GM12878 (cell line): ENCODE measurements around the gene SLC6A7. TPM values are rescaled to one million over a fixed set of nuclear protein-coding genes. Genes with fewer than 3 reads are reported as not detected.

Experiments used
- ATAC-seq: fragments of 200-7000 bp; cut with Tn5 transposase; 3 replicates; pipeline ENCODE4 v1.9.1; 2020; ENCODE audit warnings: mild to moderate bottlenecking, moderate library complexity
- BruUV-seq: library from RNA; stranded (reverse); fragments of 400-500 nt; replicated peaks from 2 replicates; lab custom pipeline; 2021; lab: Mats Ljungman, UMichigan
- CTCF ChIA-PET: fragments of 300-600 bp; sonication (Branson Sonifier 250); formaldehyde crosslinking; extraction: SDS; loops from one replicate; lab custom pipeline; 2021; ENCODE audit warnings: inconsistent platforms; lab: Yijun Ruan, JAX
- POLR2A ChIA-PET: fragments of 350-600 bp; formaldehyde crosslinking; extraction: SDS; loops from one replicate; lab custom pipeline; 2021; ENCODE audit warnings: inconsistent platforms; lab: Charles Lee
- RAD21 ChIA-PET: fragments of 300-600 bp; sonication (Branson Sonifier 250); formaldehyde crosslinking; loops from one replicate; lab custom pipeline; 2023; ENCODE audit warnings: antibody characterized with exemption; ENCODE audit not compliant: unreplicated experiment; lab: Charles Lee
- SMC1A ChIA-PET: fragments of 300-600 bp; sonication (Branson Sonifier 250); formaldehyde crosslinking; loops from one replicate; lab custom pipeline; 2023; ENCODE audit not compliant: unreplicated experiment, uncharacterized antibody; lab: Charles Lee
- DNase-seq: peaks from one replicate; pipeline ENCODE4 v3.0.0-alpha.2; 2011; ENCODE audit warnings: low read depth, low spot score
- FAIRE-seq: peaks from 3 replicates; lab custom pipeline; 2011; peaks lifted over from hg19 to GRCh38; lab: Jason Lieb, UNC
- H2AFZ ChIP-seq: 2 replicates; pipeline ENCODE4 v1.6.0; 2011; ENCODE audit warnings: low read depth, low read length, control low read depth; ENCODE audit not compliant: control insufficient read depth
- H3K27ac ChIP-seq: 2 replicates; pipeline ENCODE4 v1.5.1; 2011; ENCODE audit warnings: control low read depth; ENCODE audit not compliant: control insufficient read depth, insufficient read depth
- H3K27me3 ChIP-seq, 2 experiments: replicated peaks in 1 of 2; 2 replicates each; pipeline versions ENCODE4 v1.6.0 to v1.6.1; 2011; ENCODE audit warnings: low read length in 1 of 2; ENCODE audit not compliant: control insufficient read depth in 2 of 2, insufficient read depth in 2 of 2
- H3K36me3 ChIP-seq, 2 experiments: 2 replicates each; pipeline ENCODE4 v1.5.1; 2011; ENCODE audit warnings: low read length in 1 of 2; ENCODE audit not compliant: control insufficient read depth in 2 of 2, insufficient read depth in 2 of 2
- H3K4me1 ChIP-seq: 2 replicates; pipeline ENCODE4 v1.6.1; 2011; ENCODE audit warnings: mild to moderate bottlenecking, low read length, moderate library complexity, mixed read lengths; ENCODE audit not compliant: control insufficient read depth, insufficient read depth
- H3K4me2 ChIP-seq: 2 replicates; pipeline ENCODE4 v1.6.0; 2011; ENCODE audit warnings: control low read depth; ENCODE audit not compliant: control insufficient read depth, insufficient read depth
- H3K4me3 ChIP-seq: fragments of 200-600 bp; sonication (generic); 2 replicates; pipeline ENCODE4 v1.5.1; 2016
- H3K79me2 ChIP-seq: 2 replicates; pipeline ENCODE4 v1.6.0; 2011; ENCODE audit warnings: low read length; ENCODE audit not compliant: control insufficient read depth, insufficient read depth
- H3K9ac ChIP-seq: 2 replicates; pipeline ENCODE4 v1.8.0; 2011; ENCODE audit warnings: low read length, control low read depth, mixed read lengths; ENCODE audit not compliant: control insufficient read depth, insufficient read depth
- H3K9me3 ChIP-seq: replicated peaks from 3 replicates; pipeline ENCODE4 v1.5.1; 2011; ENCODE audit warnings: mild to moderate bottlenecking, low read length; ENCODE audit not compliant: control insufficient read depth, insufficient read depth
- H4K20me1 ChIP-seq: 2 replicates; pipeline ENCODE4 v1.6.0; 2011; ENCODE audit not compliant: control insufficient read depth, insufficient read depth
- EZH2 ChIP-seq: IDR thresholded peaks from 2 replicates; pipeline ENCODE4 v1.6.1; 2012; ENCODE audit warnings: low read depth, mild to moderate bottlenecking, control low read depth, inconsistent platforms, low read length, borderline replicate concordance; ENCODE audit not compliant: control insufficient read depth
- SIN3A ChIP-seq: IDR thresholded peaks from 2 replicates; pipeline ENCODE4 v1.6.1; 2012; ENCODE audit warnings: low read depth, low read length, improper control_type of control experiment
- WGBS: methylation state at CpG from one replicate; pipeline ENCODE4 v1.1.6; 2016; ENCODE audit warnings: low lambda C conversion rate; ENCODE audit not compliant: insufficient replicate concordance, insufficient coverage; ENCODE audit errors: missing lambda C conversion rate; 5-methylcytosine and 5-hydroxymethylcytosine counted together
- in situ Hi-C: fragments of 300-500 bp; cut with MboI; formaldehyde crosslinking; loops from 9 replicates; pipeline ENCODE4 v1.14.3; 2018; ENCODE audit warnings: mixed read lengths
- intact Hi-C: fragments of 100-400 bp; cut with micrococcal nuclease; formaldehyde crosslinking; loops from one replicate; pipeline ENCODE4 v1.14.2; 2022; ENCODE audit not compliant: unreplicated experiment
- polyA plus RNA-seq, 11 experiments: library from polyadenylated mRNA; depleted of rRNA in 4 of 11; unstranded in 6 of 11; stranded (reverse) in 5 of 11; fragments of >200 nt; fragmentation: Nextera tagmentation in 4 of 11; fragmentation: Illumina TruSeq in 1 of 11; extraction: Ambion mirVana in 4 of 11; extraction: Trizol in 1 of 11; gene quantifications; 1 replicate in 1 of 11; 2 replicates in 10 of 11; pipeline versions ENCODE4 v1.2.1 to v1.2.3, GENCODE V29; 2011 to 2016; ENCODE audit warnings: inconsistent platforms in 2 of 11, missing spikeins in 2 of 11, low read depth in 1 of 11
- total RNA-seq, 4 experiments: library from RNA; depleted of rRNA in 3 of 4; stranded (reverse); fragments of >200 nt in 3 of 4; fragmentation: Illumina TruSeq in 1 of 4; extraction: Trizol in 1 of 4; gene quantifications; 2 replicates each; pipeline versions ENCODE4 v1.2.1 to v1.2.3, GENCODE V29; 2013 to 2021
- TF ChIP-seq, protein P1 (sequence below): IDR thresholded peaks from 2 replicates; pipeline ENCODE4 v1.6.1; 2011; ENCODE audit warnings: borderline replicate concordance, low read depth, mild to moderate bottlenecking, moderate library complexity, low read length; ENCODE audit not compliant: insufficient read depth, poor library complexity, severe bottlenecking
- TF ChIP-seq, protein P2 (sequence below): fragments of 450-650 bp; IDR thresholded peaks from 2 replicates; pipeline ENCODE4 v1.6.1; 2017; ENCODE audit warnings: mild to moderate bottlenecking, moderate library complexity

SLC6A7 gene
- total and polyA plus RNA-seq, 10 of the 15 experiments (the other 5 are each of a cell fraction or from before 2014, with no cell fraction given), result 0.01 to 0.15 (median 0.06) TPM; not detected in 7

DNA sequence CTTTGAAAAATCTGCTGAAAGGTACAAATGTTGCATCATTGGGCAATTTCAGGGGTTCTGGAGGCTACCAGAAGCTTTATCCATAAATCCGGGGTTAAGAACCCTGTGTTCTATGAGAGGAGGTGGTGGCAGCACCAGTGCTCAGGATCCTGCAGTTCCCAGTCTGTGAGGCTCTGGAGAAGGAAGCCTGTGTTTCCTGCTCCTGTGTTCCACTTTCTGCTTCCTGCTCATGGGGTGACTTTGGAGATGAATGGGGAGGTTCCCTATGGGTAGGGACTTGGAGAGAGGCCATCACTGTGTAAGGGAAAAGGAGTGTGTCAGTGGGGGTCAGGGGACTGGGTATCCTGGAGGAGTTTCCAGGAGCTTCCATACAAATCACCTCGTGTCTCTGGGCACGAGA is 21.0 kb upstream of the SLC6A7 start (continued):
- TF ChIP-seq, protein P1, sequence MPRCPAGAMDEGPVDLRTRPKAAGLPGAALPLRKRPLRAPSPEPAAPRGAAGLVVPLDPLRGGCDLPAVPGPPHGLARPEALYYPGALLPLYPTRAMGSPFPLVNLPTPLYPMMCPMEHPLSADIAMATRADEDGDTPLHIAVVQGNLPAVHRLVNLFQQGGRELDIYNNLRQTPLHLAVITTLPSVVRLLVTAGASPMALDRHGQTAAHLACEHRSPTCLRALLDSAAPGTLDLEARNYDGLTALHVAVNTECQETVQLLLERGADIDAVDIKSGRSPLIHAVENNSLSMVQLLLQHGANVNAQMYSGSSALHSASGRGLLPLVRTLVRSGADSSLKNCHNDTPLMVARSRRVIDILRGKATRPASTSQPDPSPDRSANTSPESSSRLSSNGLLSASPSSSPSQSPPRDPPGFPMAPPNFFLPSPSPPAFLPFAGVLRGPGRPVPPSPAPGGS, result no peak

DNA sequence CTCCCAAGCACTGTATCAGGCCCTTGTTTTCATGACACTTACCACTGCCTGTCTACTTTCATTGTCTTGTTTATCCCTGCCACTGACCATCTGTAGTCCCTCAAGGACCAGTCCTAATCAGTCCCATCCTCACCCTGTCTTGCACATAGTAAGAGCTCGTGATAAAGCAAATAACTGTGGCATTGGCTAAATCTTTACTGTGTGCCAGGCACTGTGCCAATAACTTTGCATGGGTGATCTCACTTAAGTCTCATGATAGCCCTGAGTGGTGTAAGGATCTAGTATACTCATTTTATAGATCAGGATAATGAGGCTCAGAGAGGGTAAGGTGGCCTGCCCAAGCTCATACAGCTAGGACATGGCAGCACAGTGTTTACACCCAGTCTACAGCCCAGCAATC is 17.7 kb upstream of the SLC6A7 start:
- H3K4me1 ChIP-seq, result no peaks in the 10 kb centered on the region
- ChIA-PET CTCF (interaction anchor here (0.8 to 9.3 kb wide), 5 partner anchors 10 to 46 kb away, joined by 3 to 68 read pairs (median 4); no protein-coding TSS in a partner anchor), RAD21 (no interaction called here)
- BruUV-seq, result no TSS peak
- H3K9me3 ChIP-seq, result no peaks in the 10 kb centered on the region
- in situ Hi-C loops, result no loop called here
- H2AFZ ChIP-seq, result no peak overlapping the region
- no peak for DNase-seq
- H3K36me3 ChIP-seq, result no peaks in the 10 kb centered on the region
- no peak overlapping the region for H3K27ac ChIP-seq
- H3K4me2 ChIP-seq, result no peak overlapping the region
- TF ChIP-seq, protein P2, sequence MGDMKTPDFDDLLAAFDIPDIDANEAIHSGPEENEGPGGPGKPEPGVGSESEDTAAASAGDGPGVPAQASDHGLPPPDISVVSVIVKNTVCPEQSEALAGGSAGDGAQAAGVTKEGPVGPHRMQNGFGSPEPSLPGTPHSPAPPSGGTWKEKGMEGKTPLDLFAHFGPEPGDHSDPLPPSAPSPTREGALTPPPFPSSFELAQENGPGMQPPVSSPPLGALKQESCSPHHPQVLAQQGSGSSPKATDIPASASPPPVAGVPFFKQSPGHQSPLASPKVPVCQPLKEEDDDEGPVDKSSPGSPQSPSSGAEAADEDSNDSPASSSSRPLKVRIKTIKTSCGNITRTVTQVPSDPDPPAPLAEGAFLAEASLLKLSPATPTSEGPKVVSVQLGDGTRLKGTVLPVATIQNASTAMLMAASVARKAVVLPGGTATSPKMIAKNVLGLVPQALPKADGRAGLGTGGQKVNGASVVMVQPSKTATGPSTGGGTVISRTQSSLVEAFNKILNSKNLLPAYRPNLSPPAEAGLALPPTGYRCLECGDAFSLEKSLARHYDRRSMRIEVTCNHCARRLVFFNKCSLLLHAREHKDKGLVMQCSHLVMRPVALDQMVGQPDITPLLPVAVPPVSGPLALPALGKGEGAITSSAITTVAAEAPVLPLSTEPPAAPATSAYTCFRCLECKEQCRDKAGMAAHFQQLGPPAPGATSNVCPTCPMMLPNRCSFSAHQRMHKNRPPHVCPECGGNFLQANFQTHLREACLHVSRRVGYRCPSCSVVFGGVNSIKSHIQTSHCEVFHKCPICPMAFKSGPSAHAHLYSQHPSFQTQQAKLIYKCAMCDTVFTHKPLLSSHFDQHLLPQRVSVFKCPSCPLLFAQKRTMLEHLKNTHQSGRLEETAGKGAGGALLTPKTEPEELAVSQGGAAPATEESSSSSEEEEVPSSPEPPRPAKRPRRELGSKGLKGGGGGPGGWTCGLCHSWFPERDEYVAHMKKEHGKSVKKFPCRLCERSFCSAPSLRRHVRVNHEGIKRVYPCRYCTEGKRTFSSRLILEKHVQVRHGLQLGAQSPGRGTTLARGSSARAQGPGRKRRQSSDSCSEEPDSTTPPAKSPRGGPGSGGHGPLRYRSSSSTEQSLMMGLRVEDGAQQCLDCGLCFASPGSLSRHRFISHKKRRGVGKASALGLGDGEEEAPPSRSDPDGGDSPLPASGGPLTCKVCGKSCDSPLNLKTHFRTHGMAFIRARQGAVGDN, result no peak
- TF ChIP-seq EZH2 (no peak), SIN3A (no peak)
- TF ChIP-seq, all 136 proteins: peak for 0
- SMC1A ChIA-PET, result interaction anchor here (0.6 to 0.9 kb wide), 2 partner anchors 241 to 357 kb away, joined by 3 read pairs; partner anchors contain the start of gene CD74
- ATAC-seq (no peak), FAIRE-seq (no peak)
- intact Hi-C loops, result no loop called here
- Histone ChIP-seq H3K79me2 (no peaks in the 10 kb centered on the region), H3K4me3 (no peak overlapping the region), H3K9ac (no peak overlapping the region), H3K27me3 (no peaks in the 10 kb centered on the region; a peak in 2 of 4 replicates), H4K20me1 (no peaks in the 10 kb centered on the region)
- 0% methylated on average over 1 of the region's 1 CpG for WGBS
- POLR2A ChIA-PET, result no interaction called here
